Endothelial cell of umbilical vein (primary cell): ENCODE results near the gene TAF11L4. TPM values are rescaled to one million over a fixed set of nuclear protein-coding genes. Genes with fewer than 3 reads are reported as not detected.
"Not testable (repeated sequence)": the region's sequence is repeated elsewhere in the genome, so short reads cannot be mapped to it uniquely, and the experiment has no call there.

Experiments
- BruUV-seq: library from RNA; stranded (reverse); fragments of 400-500 nt; replicated peaks from 2 replicates; lab custom pipeline; 2021; lab: Mats Ljungman, UMichigan
- CTCF ChIA-PET: fragments of 300-600, 350-600 bp; sonication (Branson Sonifier 250); formaldehyde crosslinking; loops from one replicate; lab custom pipeline; 2021; ENCODE audit warnings: antibody characterized with exemption, inconsistent platforms; lab: Charles Lee
- POLR2A ChIA-PET: fragments of 300-600, 350-600 bp; sonication (Branson Sonifier 250); formaldehyde crosslinking; loops from one replicate; lab custom pipeline; 2021; ENCODE audit warnings: antibody characterized with exemption, inconsistent platforms; lab: Charles Lee
- DNase-seq: peaks from one replicate; pipeline ENCODE4 v3.0.0-alpha.2; 2011; ENCODE audit warnings: low read depth, low spot score
- FAIRE-seq: peaks from 2 replicates; lab custom pipeline; 2011; peaks lifted over from hg19 to GRCh38; lab: Jason Lieb, UNC
- H2AFZ ChIP-seq: 2 replicates; pipeline ENCODE4 v1.6.0; 2012; ENCODE audit warnings: low read depth, low read length, control low read depth, inconsistent platforms
- H3K27ac ChIP-seq: 2 replicates; pipeline ENCODE4 v1.5.1; 2011; ENCODE audit warnings: low read depth, mild to moderate bottlenecking, control low read depth, low read length, moderate library complexity; ENCODE audit not compliant: insufficient read depth
- H3K27me3 ChIP-seq, 2 experiments: 2 replicates each; pipeline versions ENCODE4 v1.6.0 to v1.6.1; 2011; ENCODE audit warnings: low read length in 2 of 2, mixed read lengths in 1 of 2; ENCODE audit not compliant: control insufficient read depth in 2 of 2, insufficient read depth in 2 of 2
- H3K36me3 ChIP-seq, 2 experiments: 2 replicates in 1 of 2; 3 replicates in 1 of 2; pipeline ENCODE4 v1.5.1; 2011; ENCODE audit warnings: low read length in 2 of 2, mild to moderate bottlenecking in 1 of 2, moderate library complexity in 1 of 2; ENCODE audit not compliant: control insufficient read depth in 2 of 2, insufficient read depth in 2 of 2; ENCODE audit errors: extremely low read depth in 1 of 2
- H3K4me1 ChIP-seq: 3 replicates; pipeline ENCODE4 v1.5.1; 2011; ENCODE audit warnings: mild to moderate bottlenecking, low read length; ENCODE audit not compliant: control insufficient read depth, insufficient read depth; ENCODE audit errors: extremely low read depth
- H3K4me2 ChIP-seq: 2 replicates; pipeline ENCODE4 v1.6.1; 2011; ENCODE audit warnings: low read length, control low read depth, mixed read lengths; ENCODE audit not compliant: insufficient read depth
- H3K4me3 ChIP-seq, 3 experiments: fragments of 200-600 bp in 1 of 3; sonication (generic), shearing (Covaris generic) in 1 of 3; replicated peaks in 1 of 3; 2 replicates each; pipeline ENCODE4 v1.5.1; 2011 to 2016; ENCODE audit warnings: control low read depth in 3 of 3, low read length in 3 of 3, mild to moderate bottlenecking in 2 of 3, inconsistent platforms in 1 of 3, low read depth in 1 of 3, moderate library complexity in 1 of 3; ENCODE audit not compliant: insufficient read depth in 1 of 3
- H3K79me2 ChIP-seq: 2 replicates; pipeline ENCODE4 v1.6.0; 2012; ENCODE audit warnings: low read length, inconsistent platforms; ENCODE audit not compliant: control insufficient read depth, insufficient read depth
- H3K9ac ChIP-seq: replicated peaks from 2 replicates; pipeline ENCODE3; 2011; ENCODE audit warnings: low read length, control low read depth; ENCODE audit not compliant: insufficient read depth; ENCODE audit errors: extremely low read depth
- H3K9me1 ChIP-seq: replicated peaks from 3 replicates; pipeline ENCODE4 v1.6.0; 2011; ENCODE audit warnings: mild to moderate bottlenecking, low read length; ENCODE audit not compliant: control insufficient read depth, insufficient read depth; ENCODE audit errors: extremely low read depth
- H3K9me3 ChIP-seq: replicated peaks from 2 replicates; pipeline ENCODE4 v1.5.1; 2012; ENCODE audit warnings: low read length, inconsistent platforms; ENCODE audit not compliant: control insufficient read depth, insufficient read depth
- H4K20me1 ChIP-seq: replicated peaks from 2 replicates; pipeline ENCODE3; 2011; ENCODE audit warnings: mild to moderate bottlenecking, low read length; ENCODE audit not compliant: control insufficient read depth, insufficient read depth; ENCODE audit errors: extremely low read depth
- dilution Hi-C: fragments of 300-500 bp; cut with MboI; formaldehyde crosslinking; loops from one replicate; pipeline ENCODE4 v1.15.0; 2019; ENCODE audit warnings: low sequenced_read_pairs; ENCODE audit not compliant: extremely low pct_ligation_motif_present
- intact Hi-C: fragments of 100-400 bp; cut with micrococcal nuclease; formaldehyde crosslinking; loops from one replicate; pipeline ENCODE4 v1.10.0; 2022
- polyA plus RNA-seq, 4 experiments: library from polyadenylated mRNA; depleted of rRNA in 3 of 4; stranded (reverse) in 3 of 4; unstranded in 1 of 4; fragments of >200 nt; gene quantifications; 2 replicates each; pipeline versions ENCODE4 v1.2.1 to v1.2.3, GENCODE V29; 2011 to 2012; ENCODE audit warnings: missing spikeins in 1 of 4
- total RNA-seq: library from RNA; stranded (reverse); gene quantifications from 2 replicates; pipeline ENCODE4 v1.2.3, GENCODE V29; 2021

Gene TAF11L4
- total and polyA plus RNA-seq, 2 donors (not counting 3 experiments of a cell fraction or from before 2014, with no cell fraction given) = not detected

DNA sequence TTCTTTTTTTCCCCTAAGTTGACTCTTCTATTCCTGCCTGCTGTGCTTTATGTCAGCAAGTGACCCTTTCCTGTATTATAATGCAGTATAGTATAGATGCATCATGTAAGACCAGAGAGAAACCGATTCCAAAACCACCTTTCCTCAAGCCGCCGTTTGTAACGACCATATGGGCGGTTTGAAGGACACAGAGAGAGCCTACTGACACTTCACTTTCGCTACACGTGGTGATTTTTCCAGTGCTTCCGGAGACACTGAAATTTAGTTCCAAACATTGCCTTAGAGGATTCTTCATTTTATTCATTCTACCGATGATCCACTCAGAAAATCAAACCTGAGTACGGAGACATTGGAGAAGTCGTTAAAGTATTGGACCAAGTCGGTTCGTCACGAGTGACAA lies 2.1 kb upstream of the TAF11L4 start:
- intact Hi-C loops, H3K9me1 ChIP-seq, DNase-seq, H3K4me3 ChIP-seq, dilution Hi-C loops, H4K20me1 ChIP-seq, H3K4me1 ChIP-seq, H3K79me2 ChIP-seq, H3K36me3 ChIP-seq, H2AFZ ChIP-seq, BruUV-seq, H3K27me3 ChIP-seq, FAIRE-seq, H3K4me2 ChIP-seq, POLR2A ChIA-PET, H3K9me3 ChIP-seq, CTCF ChIA-PET, H3K27ac ChIP-seq, H3K9ac ChIP-seq: not testable (repeated sequence)

DNA sequence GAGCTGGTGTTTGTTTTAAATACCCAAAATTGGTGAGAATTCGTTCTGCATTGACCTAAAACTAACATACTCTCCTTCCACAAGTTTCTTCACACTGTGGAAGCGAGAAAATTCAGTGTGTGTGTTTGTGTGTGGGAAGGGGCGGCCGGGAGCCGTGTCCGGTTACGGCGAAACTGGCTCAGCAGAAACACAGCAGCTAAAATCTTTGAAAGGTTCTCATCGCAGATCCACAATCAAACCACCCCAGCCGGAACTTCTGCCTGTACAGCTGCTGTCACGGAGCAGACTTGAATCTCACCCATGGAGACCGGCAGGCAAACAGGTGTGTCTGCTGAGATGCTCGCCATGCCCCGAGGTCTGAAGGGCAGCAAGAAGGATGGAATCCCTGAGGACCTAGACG lies 3.3 kb downstream of the TAF11L4 start, which contains the start of gene TAF11L5:
Gene TAF11L5 (plus strand): TSS at position 301 of the 400 bp plus-strand sequence.
- BruUV-seq, H3K9me3 ChIP-seq, H3K4me2 ChIP-seq, H3K4me3 ChIP-seq, DNase-seq, H2AFZ ChIP-seq, POLR2A ChIA-PET, H3K36me3 ChIP-seq, H4K20me1 ChIP-seq, dilution Hi-C loops, intact Hi-C loops, H3K9ac ChIP-seq, H3K27ac ChIP-seq, FAIRE-seq, H3K79me2 ChIP-seq, H3K9me1 ChIP-seq, H3K27me3 ChIP-seq, CTCF ChIA-PET, H3K4me1 ChIP-seq: not testable (repeated sequence)

GRCh38 chr5:17526504-17526903 lies 4.9 kb downstream of the TAF11L4 start:
- H3K36me3 ChIP-seq, dilution Hi-C loops, H4K20me1 ChIP-seq, H3K9ac ChIP-seq, FAIRE-seq, intact Hi-C loops, CTCF ChIA-PET, H2AFZ ChIP-seq, POLR2A ChIA-PET, H3K9me1 ChIP-seq, H3K79me2 ChIP-seq, H3K27me3 ChIP-seq, H3K27ac ChIP-seq, BruUV-seq, H3K4me2 ChIP-seq, H3K4me1 ChIP-seq, H3K4me3 ChIP-seq, H3K9me3 ChIP-seq: not testable (repeated sequence)
- peak; percentile 21 for DNase-seq

- H3K79me2 ChIP-seq, dilution Hi-C loops, H4K20me1 ChIP-seq, CTCF ChIA-PET, H3K4me2 ChIP-seq, H3K9me3 ChIP-seq, POLR2A ChIA-PET, DNase-seq, BruUV-seq, H2AFZ ChIP-seq, H3K4me1 ChIP-seq, intact Hi-C loops, H3K4me3 ChIP-seq, H3K9me1 ChIP-seq, H3K27me3 ChIP-seq, H3K27ac ChIP-seq, FAIRE-seq, H3K36me3 ChIP-seq, H3K9ac ChIP-seq: not testable (repeated sequence)
Measured at GRCh38 chr5:17528369-17528768, 6.8 kb downstream of the TAF11L4 start, which contains the start of gene TAF11L6. Gene TAF11L6 (plus strand): TSS chr5:17528669.
